ENCODE results near the gene KRT32. TPM values are rescaled to one million over a fixed set of nuclear protein-coding genes. Genes with fewer than 3 reads are reported as not detected.

KRT32 gene
- total RNA-seq, 1 experiment from 2014 or later: 1.5 TPM

GRCh38 chr17:41444640-41445039 is 22.5 kb downstream of the KRT32 start:
- BruUV-seq (replicated peaks): no TSS peak
- Histone ChIP-seq H3K27ac (ENCODE audit: low read length) (no peak overlapping the region), H3K4me1 (ENCODE audit: insufficient read depth, low read length) (peaks cover 6% of the 10 kb centered on the region; the same call in 1 of the 2 replicates), H2AFZ (ENCODE audit: low read length) (no peak overlapping the region), H4K20me1 (ENCODE audit: low read length) (no peaks in the 10 kb centered on the region), H3F3A (ENCODE audit: low read length, unreplicated experiment) (no peaks in the 10 kb centered on the region), H3K4me2 (ENCODE audit: low read length) (no peak overlapping the region), H3K9me3 (ENCODE audit: low read length) (no peaks in the 10 kb centered on the region), H3K36me3 (ENCODE audit: low read depth, low read length) (no peaks in the 10 kb centered on the region), H3K27me3 (ENCODE audit: low read length) (no peaks in the 10 kb centered on the region), H3K79me2 (ENCODE audit: low read length) (no peaks in the 10 kb centered on the region), H3K9ac (ENCODE audit: low read length) (no peak overlapping the region), H3K4me3 (ENCODE audit: low read length) (no peak overlapping the region), H3K9me2 (replicated peaks; ENCODE audit: low read length) (no peaks in the 10 kb centered on the region)
- intact Hi-C loops (cut with micrococcal nuclease): no loop called here
- ATAC-seq: no peak
- POLR2A ChIA-PET (ENCODE audit: unreplicated experiment): no interaction called here
- CTCF ChIA-PET: no interaction called here
- TF ChIP-seq EZH2phosphoT487 (IDR thresholded peaks at IDR 0.05; ENCODE audit: borderline replicate concordance, low read length) (no peak), EZH2 (IDR thresholded peaks at IDR 0.05; ENCODE audit: low read length, unreplicated experiment) (no peak), CTCF (conservative IDR thresholded peaks at IDR 0.05; ENCODE audit: low read depth, low read length) (no peak)
- no peak for DNase-seq

- ATAC-seq: no peak
- no peaks in the 10 kb centered on the region for H3F3A ChIP-seq (ENCODE audit: low read length, unreplicated experiment)
- no peaks in the 10 kb centered on the region for H3K9me3 ChIP-seq (ENCODE audit: low read length)
- H3K27ac ChIP-seq (ENCODE audit: low read length): no peak overlapping the region
- DNase-seq: no peak
- CTCF ChIA-PET: no interaction called here
- H2AFZ ChIP-seq (ENCODE audit: low read length): no peak overlapping the region
- no TSS peak for BruUV-seq (replicated peaks)
- H3K4me3 ChIP-seq (ENCODE audit: low read length): no peak overlapping the region
- H3K79me2 ChIP-seq (ENCODE audit: low read length): no peaks in the 10 kb centered on the region
- POLR2A ChIA-PET (ENCODE audit: unreplicated experiment): no interaction called here
- H4K20me1 ChIP-seq (ENCODE audit: low read length): no peaks in the 10 kb centered on the region
- TF ChIP-seq EZH2phosphoT487 (IDR thresholded peaks at IDR 0.05; ENCODE audit: borderline replicate concordance, low read length) (no peak), EZH2 (IDR thresholded peaks at IDR 0.05; ENCODE audit: low read length, unreplicated experiment) (no peak), CTCF (conservative IDR thresholded peaks at IDR 0.05; ENCODE audit: low read depth, low read length) (no peak)
- no peaks in the 10 kb centered on the region for H3K36me3 ChIP-seq (ENCODE audit: low read depth, low read length)
- no peak overlapping the region for H3K4me2 ChIP-seq (ENCODE audit: low read length)
- intact Hi-C loops (cut with micrococcal nuclease): no loop called here
- no peaks in the 10 kb centered on the region for H3K27me3 ChIP-seq (ENCODE audit: low read length)
- no peaks in the 10 kb centered on the region for H3K9me2 ChIP-seq (replicated peaks; ENCODE audit: low read length)
- no peak overlapping the region for H3K9ac ChIP-seq (ENCODE audit: low read length)
- H3K4me1 ChIP-seq (ENCODE audit: insufficient read depth, low read length): peaks cover 6% of the 10 kb centered on the region; the same call in 1 of the 2 replicates
These were observed 23.0 kb downstream of the KRT32 start for GRCh38 chr17:41444186-41444585.

GRCh38 chr17:41442739-41443138 is 24.4 kb downstream of the KRT32 start:
- Histone ChIP-seq H3K9ac (ENCODE audit: low read length) (no peak overlapping the region), H4K20me1 (ENCODE audit: low read length) (no peaks in the 10 kb centered on the region), H3K4me1 (ENCODE audit: insufficient read depth, low read length) (peaks cover 6% of the 10 kb centered on the region; the same call in 1 of the 2 replicates), H2AFZ (ENCODE audit: low read length) (no peak overlapping the region), H3K27me3 (ENCODE audit: low read length) (no peaks in the 10 kb centered on the region), H3K4me3 (ENCODE audit: low read length) (no peak overlapping the region), H3K36me3 (ENCODE audit: low read depth, low read length) (no peaks in the 10 kb centered on the region), H3K79me2 (ENCODE audit: low read length) (no peaks in the 10 kb centered on the region), H3F3A (ENCODE audit: low read length, unreplicated experiment) (no peaks in the 10 kb centered on the region), H3K9me3 (ENCODE audit: low read length) (no peaks in the 10 kb centered on the region), H3K4me2 (ENCODE audit: low read length) (no peak overlapping the region), H3K9me2 (replicated peaks; ENCODE audit: low read length) (no peaks in the 10 kb centered on the region), H3K27ac (ENCODE audit: low read length) (no peak overlapping the region)
- peak; percentile 25 for DNase-seq
- ChIA-PET POLR2A (ENCODE audit: unreplicated experiment) (no interaction called here), CTCF (no interaction called here)
- no TSS peak for BruUV-seq (replicated peaks)
- TF ChIP-seq EZH2 (IDR thresholded peaks at IDR 0.05; ENCODE audit: low read length, unreplicated experiment): no peak
- TF ChIP-seq EZH2phosphoT487 (IDR thresholded peaks at IDR 0.05; ENCODE audit: borderline replicate concordance, low read length): no peak
- no peak for TF ChIP-seq CTCF (conservative IDR thresholded peaks at IDR 0.05; ENCODE audit: low read depth, low read length)
- intact Hi-C loops (cut with micrococcal nuclease): no loop called here
- no peak for ATAC-seq
